ENCODE results near the gene LYVE1.

Gene LYVE1

DNA sequence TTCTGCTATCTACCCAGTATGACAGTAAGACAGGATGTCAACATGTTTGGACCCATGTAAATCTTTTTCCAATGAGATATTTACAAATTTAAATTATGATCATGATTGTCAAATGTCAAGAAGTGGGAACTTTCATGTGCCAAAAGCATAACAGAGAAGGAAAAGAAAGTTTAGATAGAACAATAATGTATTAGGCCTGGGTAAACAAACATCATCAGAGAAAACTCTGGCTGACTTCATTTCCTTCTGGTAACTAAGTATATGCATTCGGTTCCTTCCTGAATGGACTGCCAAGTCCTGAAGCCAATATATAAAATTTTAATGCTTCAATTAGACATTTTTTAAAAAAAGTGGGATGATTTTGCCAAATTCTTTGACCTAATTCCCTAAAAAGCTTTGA lies 44.0 kb downstream of the LYVE1 start:
- TF ChIP-seq YY1 (IDR thresholded peaks at IDR 0.05; ENCODE audit: low read depth) = no peak

DNA sequence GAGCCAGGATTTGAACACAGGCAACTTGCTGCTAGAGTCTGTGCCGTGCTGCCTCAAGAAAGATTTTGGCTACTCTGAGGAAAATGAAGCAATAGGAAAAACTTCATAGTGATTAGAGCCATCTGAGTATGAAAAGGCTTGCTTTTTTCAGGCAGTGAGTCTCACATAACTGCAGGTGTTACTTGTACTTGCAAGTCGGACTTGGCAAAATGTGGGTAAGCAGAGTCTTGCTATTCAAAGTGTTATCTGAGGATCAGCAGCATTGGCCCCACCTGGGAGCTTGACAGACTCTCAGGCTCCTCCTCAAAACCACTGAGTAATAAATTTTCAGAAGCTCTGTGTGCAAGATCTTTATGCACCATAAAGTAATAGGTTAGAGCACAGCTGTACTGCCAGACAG lies 45.5 kb downstream of the LYVE1 start:
- TF ChIP-seq YY1 (IDR thresholded peaks at IDR 0.05; ENCODE audit: low read depth) (no peak), TAF1 (IDR thresholded peaks at IDR 0.05; ENCODE audit: low read depth) (no peak), EP300 (IDR thresholded peaks at IDR 0.05; ENCODE audit: borderline replicate concordance) (no peak), TCF12 (IDR thresholded peaks at IDR 0.05; ENCODE audit: low read depth) (no peak), CREB1 (IDR thresholded peaks at IDR 0.05; ENCODE audit: low read depth) (no peak), RAD21 (IDR thresholded peaks at IDR 0.05; ENCODE audit: low read depth) (no peak), ZBTB7A (IDR thresholded peaks at IDR 0.05; ENCODE audit: low read depth) (no peak), NFIC (IDR thresholded peaks at IDR 0.05) (no peak), TEAD4 (IDR thresholded peaks at IDR 0.05) (no peak)

DNA sequence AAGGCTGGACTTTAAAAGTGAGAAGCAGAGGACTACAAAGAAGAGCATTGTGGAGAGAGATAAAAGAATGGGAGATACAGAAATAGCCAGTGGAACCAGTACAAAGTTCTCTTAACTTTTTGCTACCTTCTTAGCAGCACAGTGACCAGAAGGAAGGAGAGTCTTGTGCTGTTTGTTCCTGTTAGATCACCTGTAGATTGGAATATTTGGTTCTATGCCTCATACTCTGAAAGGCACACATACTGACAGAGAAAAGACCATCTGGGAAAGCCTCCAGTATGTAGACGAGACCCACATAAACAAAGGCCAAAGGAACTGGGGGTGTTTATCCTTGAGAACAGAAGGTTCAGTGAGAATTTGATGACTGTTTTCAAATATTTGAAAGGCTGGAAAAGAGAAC lies 46.2 kb downstream of the LYVE1 start:
- TF ChIP-seq CREB1 (IDR thresholded peaks at IDR 0.05; ENCODE audit: low read depth) (no peak), TAF1 (IDR thresholded peaks at IDR 0.05; ENCODE audit: low read depth) (no peak), TEAD4 (IDR thresholded peaks at IDR 0.05) (no peak), CEBPB (IDR thresholded peaks at IDR 0.05) (no peak), FOXM1 (IDR thresholded peaks at IDR 0.05; ENCODE audit: borderline replicate concordance, low read depth) (no peak), TCF12 (IDR thresholded peaks at IDR 0.05; ENCODE audit: low read depth) (no peak), EP300 (IDR thresholded peaks at IDR 0.05; ENCODE audit: borderline replicate concordance) (no peak), ZBTB7A (IDR thresholded peaks at IDR 0.05; ENCODE audit: low read depth) (no peak), EGR1 (IDR thresholded peaks at IDR 0.05) (no peak), NFIC (IDR thresholded peaks at IDR 0.05) (no peak)
- TF ChIP-seq, protein P1, sequence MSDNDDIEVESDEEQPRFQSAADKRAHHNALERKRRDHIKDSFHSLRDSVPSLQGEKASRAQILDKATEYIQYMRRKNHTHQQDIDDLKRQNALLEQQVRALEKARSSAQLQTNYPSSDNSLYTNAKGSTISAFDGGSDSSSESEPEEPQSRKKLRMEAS (IDR thresholded peaks at IDR 0.05) = no peak
- TF ChIP-seq, protein P2, sequence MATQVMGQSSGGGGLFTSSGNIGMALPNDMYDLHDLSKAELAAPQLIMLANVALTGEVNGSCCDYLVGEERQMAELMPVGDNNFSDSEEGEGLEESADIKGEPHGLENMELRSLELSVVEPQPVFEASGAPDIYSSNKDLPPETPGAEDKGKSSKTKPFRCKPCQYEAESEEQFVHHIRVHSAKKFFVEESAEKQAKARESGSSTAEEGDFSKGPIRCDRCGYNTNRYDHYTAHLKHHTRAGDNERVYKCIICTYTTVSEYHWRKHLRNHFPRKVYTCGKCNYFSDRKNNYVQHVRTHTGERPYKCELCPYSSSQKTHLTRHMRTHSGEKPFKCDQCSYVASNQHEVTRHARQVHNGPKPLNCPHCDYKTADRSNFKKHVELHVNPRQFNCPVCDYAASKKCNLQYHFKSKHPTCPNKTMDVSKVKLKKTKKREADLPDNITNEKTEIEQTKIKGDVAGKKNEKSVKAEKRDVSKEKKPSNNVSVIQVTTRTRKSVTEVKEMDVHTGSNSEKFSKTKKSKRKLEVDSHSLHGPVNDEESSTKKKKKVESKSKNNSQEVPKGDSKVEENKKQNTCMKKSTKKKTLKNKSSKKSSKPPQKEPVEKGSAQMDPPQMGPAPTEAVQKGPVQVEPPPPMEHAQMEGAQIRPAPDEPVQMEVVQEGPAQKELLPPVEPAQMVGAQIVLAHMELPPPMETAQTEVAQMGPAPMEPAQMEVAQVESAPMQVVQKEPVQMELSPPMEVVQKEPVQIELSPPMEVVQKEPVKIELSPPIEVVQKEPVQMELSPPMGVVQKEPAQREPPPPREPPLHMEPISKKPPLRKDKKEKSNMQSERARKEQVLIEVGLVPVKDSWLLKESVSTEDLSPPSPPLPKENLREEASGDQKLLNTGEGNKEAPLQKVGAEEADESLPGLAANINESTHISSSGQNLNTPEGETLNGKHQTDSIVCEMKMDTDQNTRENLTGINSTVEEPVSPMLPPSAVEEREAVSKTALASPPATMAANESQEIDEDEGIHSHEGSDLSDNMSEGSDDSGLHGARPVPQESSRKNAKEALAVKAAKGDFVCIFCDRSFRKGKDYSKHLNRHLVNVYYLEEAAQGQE (IDR thresholded peaks at IDR 0.05; ENCODE audit: low read depth) = no peak
- TF ChIP-seq, protein P3, sequence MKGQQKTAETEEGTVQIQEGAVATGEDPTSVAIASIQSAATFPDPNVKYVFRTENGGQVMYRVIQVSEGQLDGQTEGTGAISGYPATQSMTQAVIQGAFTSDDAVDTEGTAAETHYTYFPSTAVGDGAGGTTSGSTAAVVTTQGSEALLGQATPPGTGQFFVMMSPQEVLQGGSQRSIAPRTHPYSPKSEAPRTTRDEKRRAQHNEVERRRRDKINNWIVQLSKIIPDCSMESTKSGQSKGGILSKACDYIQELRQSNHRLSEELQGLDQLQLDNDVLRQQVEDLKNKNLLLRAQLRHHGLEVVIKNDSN (IDR thresholded peaks at IDR 0.05) = no peak

DNA sequence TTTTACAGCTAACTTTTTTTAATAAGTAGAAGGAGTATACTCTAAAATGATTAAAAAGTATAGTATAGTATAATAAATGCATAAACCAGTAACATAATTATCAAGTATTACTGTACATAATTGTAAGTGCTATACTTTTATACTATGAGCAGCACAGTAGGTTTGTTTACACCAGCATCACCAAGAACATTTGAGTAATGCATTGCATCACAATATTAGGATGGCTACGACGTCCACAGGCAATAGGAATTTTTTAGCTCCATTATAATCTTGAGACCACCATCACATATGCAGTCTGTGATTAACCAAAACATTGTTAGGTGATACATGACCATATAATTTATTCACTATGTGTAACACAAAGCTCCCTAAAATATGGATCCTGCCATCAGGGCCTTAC lies 47.9 kb downstream of the LYVE1 start:
- TF ChIP-seq, protein P2 (IDR thresholded peaks at IDR 0.05; ENCODE audit: low read depth) = no peak
- TF ChIP-seq FOXM1 (IDR thresholded peaks at IDR 0.05; ENCODE audit: borderline replicate concordance, low read depth) = no peak
- TF ChIP-seq, protein P1 (IDR thresholded peaks at IDR 0.05) = no peak
- no peak for TF ChIP-seq RAD21 (IDR thresholded peaks at IDR 0.05; ENCODE audit: low read depth)
- no peak for TF ChIP-seq EP300 (IDR thresholded peaks at IDR 0.05; ENCODE audit: borderline replicate concordance)
- TF ChIP-seq TAF1 (IDR thresholded peaks at IDR 0.05; ENCODE audit: low read depth) = no peak
- TF ChIP-seq, protein P3 (IDR thresholded peaks at IDR 0.05) = no peak

DNA sequence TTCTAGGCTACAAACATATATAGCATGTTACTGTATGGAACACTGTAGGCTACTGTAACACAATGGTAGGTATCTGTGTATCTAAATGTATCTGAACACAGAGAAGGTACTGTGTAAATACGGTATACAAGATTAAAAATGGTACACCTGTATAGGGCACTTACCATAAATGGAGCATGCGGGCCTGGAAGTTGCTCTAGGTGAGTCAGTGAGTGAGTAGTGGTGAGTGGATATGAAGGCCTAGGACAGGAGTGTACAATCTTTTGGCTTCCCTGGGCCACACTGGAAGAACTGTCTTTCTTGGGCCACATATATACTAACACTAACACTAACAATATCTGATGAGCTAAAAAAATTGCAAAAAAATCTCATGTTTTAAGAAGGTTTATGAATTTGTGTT lies 48.8 kb downstream of the LYVE1 start:
- TF ChIP-seq EGR1 (IDR thresholded peaks at IDR 0.05) (no peak), FOXM1 (IDR thresholded peaks at IDR 0.05; ENCODE audit: borderline replicate concordance, low read depth) (no peak), EP300 (IDR thresholded peaks at IDR 0.05; ENCODE audit: borderline replicate concordance) (no peak), TCF12 (IDR thresholded peaks at IDR 0.05; ENCODE audit: low read depth) (no peak), ZBTB7A (IDR thresholded peaks at IDR 0.05; ENCODE audit: low read depth) (no peak), RAD21 (IDR thresholded peaks at IDR 0.05; ENCODE audit: low read depth) (no peak), TEAD4 (IDR thresholded peaks at IDR 0.05) (no peak)
- TF ChIP-seq, protein P1 (IDR thresholded peaks at IDR 0.05) = no peak
- TF ChIP-seq, protein P3 (IDR thresholded peaks at IDR 0.05) = no peak
- TF ChIP-seq, protein P2 (IDR thresholded peaks at IDR 0.05; ENCODE audit: low read depth) = no peak

Data from Ishikawa (cell line).